ENCODE data around the gene FYB1.

Gene FYB1

GRCh38 chr5:39200081-39200480, 19.3 kb downstream of the FYB1 start:
- H3K4me1 ChIP-seq, result no peaks in the 10 kb centered on the region
- no peak for TF ChIP-seq CTCF (IDR thresholded peaks at IDR 0.05; ENCODE audit: low read depth, low read length)
- no peaks in the 10 kb centered on the region for H3K9me3 ChIP-seq

GRCh38 chr5:39199335-39199734, 20.0 kb downstream of the FYB1 start:
- Histone ChIP-seq H3K36me3 (no peaks in the 10 kb centered on the region), H3K4me3 (ENCODE audit: low read depth, low read length) (no peak overlapping the region), H3K4me1 (no peaks in the 10 kb centered on the region), H3K27me3 (peaks cover 16% of the 10 kb centered on the region), H3K9me3 (no peaks in the 10 kb centered on the region)
- no peak for DNase-seq
- TF ChIP-seq CTCF (IDR thresholded peaks at IDR 0.05; ENCODE audit: low read depth, low read length), result no peak

More at GRCh38 chr5:39200081-39200480, 19.3 kb downstream of the FYB1 start:
- Histone ChIP-seq H3K27me3 (peaks cover 13% of the 10 kb centered on the region), H3K36me3 (no peaks in the 10 kb centered on the region), H3K4me3 (ENCODE audit: low read depth, low read length) (no peak overlapping the region)
- DNase-seq, result no peak

GRCh38 chr5:39198127-39198526, 21.2 kb downstream of the FYB1 start:
- H3K4me1 ChIP-seq, result no peaks in the 10 kb centered on the region
- H3K4me3 ChIP-seq (ENCODE audit: low read depth, low read length), result no peak overlapping the region
- no peaks in the 10 kb centered on the region for H3K36me3 ChIP-seq
- TF ChIP-seq CTCF (IDR thresholded peaks at IDR 0.05; ENCODE audit: low read depth, low read length), result no peak
- no peak for DNase-seq
- no peaks in the 10 kb centered on the region for H3K9me3 ChIP-seq
- peaks cover 19% of the 10 kb centered on the region for H3K27me3 ChIP-seq

GRCh38 chr5:39197556-39197955, 21.8 kb downstream of the FYB1 start:
- no peaks in the 10 kb centered on the region for H3K9me3 ChIP-seq
- no peak for DNase-seq

GRCh38 chr5:39195198-39195826, 24.1 kb downstream of the FYB1 start:
- no peak for DNase-seq
- no peak overlapping the region for H3K4me3 ChIP-seq (ENCODE audit: low read depth, low read length)
- no peaks in the 10 kb centered on the region for H3K4me1 ChIP-seq
- H3K27me3 ChIP-seq, result peaks cover 27% of the 10 kb centered on the region
- H3K9me3 ChIP-seq, result no peaks in the 10 kb centered on the region
- H3K36me3 ChIP-seq, result no peaks in the 10 kb centered on the region
- TF ChIP-seq CTCF (IDR thresholded peaks at IDR 0.05; ENCODE audit: low read depth, low read length), result no peak

More at GRCh38 chr5:39197556-39197955, 21.8 kb downstream of the FYB1 start:
- no peaks in the 10 kb centered on the region for H3K4me1 ChIP-seq
- no peaks in the 10 kb centered on the region for H3K36me3 ChIP-seq
- peaks cover 19% of the 10 kb centered on the region for H3K27me3 ChIP-seq
- H3K4me3 ChIP-seq (ENCODE audit: low read depth, low read length), result no peak overlapping the region
- TF ChIP-seq CTCF (IDR thresholded peaks at IDR 0.05; ENCODE audit: low read depth, low read length), result no peak

GRCh38 chr5:39194466-39195136, 24.8 kb downstream of the FYB1 start:
- Histone ChIP-seq H3K9me3 (no peaks in the 10 kb centered on the region), H3K4me3 (ENCODE audit: low read depth, low read length) (no peak overlapping the region), H3K4me1 (no peaks in the 10 kb centered on the region), H3K36me3 (no peaks in the 10 kb centered on the region), H3K27me3 (peaks cover 34% of the 10 kb centered on the region)
- no peak for DNase-seq
- no peak for TF ChIP-seq CTCF (IDR thresholded peaks at IDR 0.05; ENCODE audit: low read depth, low read length)
